ENCODE measurements around the gene C3orf62.

The C3orf62 gene

GRCh38 chr3:49298511-49298910 is 21.5 kb upstream of the C3orf62 start:
- H2AFZ ChIP-seq, result no peak overlapping the region
- no peak overlapping the region for H3K27ac ChIP-seq
- H3K4me3 ChIP-seq (ENCODE audit: low read depth, low read length), result no peak overlapping the region
- no peaks in the 10 kb centered on the region for H3K9me3 ChIP-seq (ENCODE audit: control insufficient read depth, low read length)
- H3K79me2 ChIP-seq, result no peaks in the 10 kb centered on the region
- H3K4me1 ChIP-seq, result no peaks in the 10 kb centered on the region
- H3K9ac ChIP-seq, result no peak overlapping the region
- no peak for TF ChIP-seq CTCF (IDR thresholded peaks at IDR 0.05)
- H3K36me3 ChIP-seq (ENCODE audit: control insufficient read depth, insufficient read depth, low read length), result no peaks in the 10 kb centered on the region
- no peaks in the 10 kb centered on the region for H3K27me3 ChIP-seq (ENCODE audit: control insufficient read depth, insufficient read depth, low read length)
- no peak overlapping the region for H3K4me2 ChIP-seq (ENCODE audit: low read length)

GRCh38 chr3:49296781-49297411 is 19.9 kb upstream of the C3orf62 start:
- Histone ChIP-seq H3K4me3 (ENCODE audit: low read depth, low read length) (no peak overlapping the region), H3K79me2 (no peaks in the 10 kb centered on the region)

GRCh38 chr3:49295489-49296058 is 18.5 kb upstream of the C3orf62 start:
- Histone ChIP-seq H3K36me3 (ENCODE audit: control insufficient read depth, insufficient read depth, low read length) (no peaks in the 10 kb centered on the region), H3K79me2 (peaks cover 2% of the 10 kb centered on the region), H3K9me3 (ENCODE audit: control insufficient read depth, low read length) (no peaks in the 10 kb centered on the region), H3K27ac (no peak overlapping the region), H3K4me1 (no peaks in the 10 kb centered on the region), H3K4me2 (ENCODE audit: low read length) (no peak overlapping the region), H3K9ac (no peak overlapping the region), H3K27me3 (ENCODE audit: control insufficient read depth, insufficient read depth, low read length) (no peaks in the 10 kb centered on the region), H2AFZ (no peak overlapping the region), H3K4me3 (ENCODE audit: low read depth, low read length) (no peak overlapping the region)
- peak; percentile 38 for TF ChIP-seq CTCF (IDR thresholded peaks at IDR 0.05)

More at GRCh38 chr3:49296781-49297411, 19.9 kb upstream of the C3orf62 start:
- no peaks in the 10 kb centered on the region for H3K4me1 ChIP-seq
- no peak overlapping the region for H3K9ac ChIP-seq
- no peaks in the 10 kb centered on the region for H3K27me3 ChIP-seq (ENCODE audit: control insufficient read depth, insufficient read depth, low read length)
- TF ChIP-seq CTCF (IDR thresholded peaks at IDR 0.05), result no peak
- H3K9me3 ChIP-seq (ENCODE audit: control insufficient read depth, low read length), result no peaks in the 10 kb centered on the region
- no peak overlapping the region for H3K4me2 ChIP-seq (ENCODE audit: low read length)
- H3K36me3 ChIP-seq (ENCODE audit: control insufficient read depth, insufficient read depth, low read length), result no peaks in the 10 kb centered on the region
- no peak overlapping the region for H2AFZ ChIP-seq
- H3K27ac ChIP-seq, result peak overlapping the region; percentile 29

- Histone ChIP-seq H3K9me3 (ENCODE audit: control insufficient read depth, low read length) (no peaks in the 10 kb centered on the region), H3K4me2 (ENCODE audit: low read length) (no peak overlapping the region), H3K9ac (no peak overlapping the region), H3K4me1 (no peaks in the 10 kb centered on the region), H3K36me3 (ENCODE audit: control insufficient read depth, insufficient read depth, low read length) (no peaks in the 10 kb centered on the region), H3K27ac (no peak overlapping the region), H3K79me2 (peaks cover 2% of the 10 kb centered on the region), H3K4me3 (ENCODE audit: low read depth, low read length) (no peak overlapping the region), H2AFZ (no peak overlapping the region), H3K27me3 (ENCODE audit: control insufficient read depth, insufficient read depth, low read length) (no peaks in the 10 kb centered on the region)
- no peak for TF ChIP-seq CTCF (IDR thresholded peaks at IDR 0.05)
These were observed 17.3 kb upstream of the C3orf62 start for GRCh38 chr3:49294343-49294742.

GRCh38 chr3:49283997-49284396 is 7.0 kb upstream of the C3orf62 start:
- Histone ChIP-seq H3K4me1 (no peaks in the 10 kb centered on the region), H3K36me3 (ENCODE audit: control insufficient read depth, insufficient read depth, low read length) (no peaks in the 10 kb centered on the region), H3K27ac (no peak overlapping the region), H3K9me3 (ENCODE audit: control insufficient read depth, low read length) (no peaks in the 10 kb centered on the region), H3K27me3 (ENCODE audit: control insufficient read depth, insufficient read depth, low read length) (peaks cover 3% of the 10 kb centered on the region), H3K9ac (no peak overlapping the region), H3K79me2 (peaks cover 2% of the 10 kb centered on the region), H3K4me3 (ENCODE audit: low read depth, low read length) (no peak overlapping the region), H3K4me2 (ENCODE audit: low read length) (no peak overlapping the region), H2AFZ (no peak overlapping the region)
- no peak for TF ChIP-seq CTCF (IDR thresholded peaks at IDR 0.05)
